PC-9 (cell line): ENCODE results near the gene CXCL17.

Experiments used
- EZH2 ChIP-seq: fragments of 200-600 bp; sonication (generic); IDR thresholded peaks from 2 replicates; pipeline ENCODE4 v1.8.0; 2017; ENCODE audit warnings: antibody characterized with exemption, low read depth
- TF ChIP-seq, protein P1 (sequence below): fragments of 200-600 bp; sonication (generic); conservative IDR thresholded peaks from 2 replicates; pipeline ENCODE4 v1.6.1; 2017; ENCODE audit warnings: mixed run types, antibody characterized with exemption, mild to moderate bottlenecking, moderate library complexity

DNA sequence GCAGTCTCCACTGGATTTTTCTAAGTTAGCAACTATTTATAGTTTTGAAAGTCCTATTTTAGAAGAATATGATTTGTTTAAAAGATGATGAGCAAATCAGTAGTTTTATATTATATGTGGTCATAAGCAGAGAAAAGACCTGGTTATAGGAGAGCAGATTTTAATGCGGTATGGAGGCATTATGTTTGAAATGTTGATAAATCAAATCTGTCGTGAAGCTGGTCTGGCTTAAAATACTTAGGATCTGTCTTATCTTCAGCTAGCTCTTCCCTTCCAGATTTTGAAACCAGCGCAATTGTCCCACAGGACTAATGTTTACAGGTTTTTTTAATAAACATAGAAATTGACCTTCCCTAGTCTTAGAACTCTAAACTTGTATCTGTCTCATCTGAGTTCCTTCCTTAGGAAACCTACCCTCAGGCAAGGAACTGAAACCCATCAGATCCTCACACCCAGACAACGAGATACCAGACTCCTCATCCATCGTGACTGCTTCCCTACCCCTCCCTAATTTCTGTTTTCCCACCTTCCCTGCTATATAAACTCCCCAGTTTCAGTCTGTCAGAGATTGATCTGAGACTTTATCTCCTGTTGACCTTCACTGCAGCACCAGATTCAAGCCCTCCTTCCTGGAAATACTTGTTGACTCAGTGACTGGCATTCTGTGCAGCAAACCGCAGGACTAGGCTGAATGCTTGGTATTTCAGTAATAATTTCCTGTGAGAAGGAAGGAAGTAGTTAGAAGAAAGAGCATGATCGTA is 37.8 kb upstream of the CXCL17 start:
- TF ChIP-seq, protein P1, sequence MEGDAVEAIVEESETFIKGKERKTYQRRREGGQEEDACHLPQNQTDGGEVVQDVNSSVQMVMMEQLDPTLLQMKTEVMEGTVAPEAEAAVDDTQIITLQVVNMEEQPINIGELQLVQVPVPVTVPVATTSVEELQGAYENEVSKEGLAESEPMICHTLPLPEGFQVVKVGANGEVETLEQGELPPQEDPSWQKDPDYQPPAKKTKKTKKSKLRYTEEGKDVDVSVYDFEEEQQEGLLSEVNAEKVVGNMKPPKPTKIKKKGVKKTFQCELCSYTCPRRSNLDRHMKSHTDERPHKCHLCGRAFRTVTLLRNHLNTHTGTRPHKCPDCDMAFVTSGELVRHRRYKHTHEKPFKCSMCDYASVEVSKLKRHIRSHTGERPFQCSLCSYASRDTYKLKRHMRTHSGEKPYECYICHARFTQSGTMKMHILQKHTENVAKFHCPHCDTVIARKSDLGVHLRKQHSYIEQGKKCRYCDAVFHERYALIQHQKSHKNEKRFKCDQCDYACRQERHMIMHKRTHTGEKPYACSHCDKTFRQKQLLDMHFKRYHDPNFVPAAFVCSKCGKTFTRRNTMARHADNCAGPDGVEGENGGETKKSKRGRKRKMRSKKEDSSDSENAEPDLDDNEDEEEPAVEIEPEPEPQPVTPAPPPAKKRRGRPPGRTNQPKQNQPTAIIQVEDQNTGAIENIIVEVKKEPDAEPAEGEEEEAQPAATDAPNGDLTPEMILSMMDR = no peak
- TF ChIP-seq EZH2 = no peak
